ENCODE measurements around the gene NMS. TPM values are rescaled to one million over a fixed set of nuclear protein-coding genes. Genes with fewer than 3 reads are reported as not detected.

Gene NMS
- polyA plus RNA-seq, 2 of the 4 experiments (the other 2 are of a cell fraction): not detected

DNA sequence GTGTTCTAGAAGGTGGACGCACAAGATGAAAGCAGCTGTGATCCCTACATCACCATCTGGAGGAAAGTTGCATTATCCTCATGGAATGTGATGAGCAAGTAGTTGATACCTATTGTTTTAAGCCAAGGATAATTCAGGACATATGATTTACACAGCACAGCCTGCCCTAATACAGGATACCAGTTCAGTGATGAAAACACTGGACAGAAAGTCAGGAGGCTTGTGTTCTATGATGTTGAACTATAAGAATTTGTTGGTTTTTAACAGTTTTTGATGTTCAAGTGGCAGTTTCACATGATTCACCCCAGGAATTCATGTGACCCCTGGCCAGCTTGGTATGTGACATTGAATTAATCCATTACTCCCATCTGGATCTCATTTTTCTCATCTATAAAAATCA, 46.7 kb upstream of the NMS start:
- ATAC-seq (no peak), DNase-seq (ENCODE audit: low read depth in 1 of 2, low spot score in 1 of 2) (no peak), FAIRE-seq (no peak)
- Histone ChIP-seq H3K9me3 (no peaks in the 10 kb centered on the region), H3K4me3 (no peak overlapping the region), H3K4me2 (no peak overlapping the region), H3K27ac (no peak overlapping the region), H3K4me1 (no peaks in the 10 kb centered on the region)
- TF ChIP-seq RNF2 (IDR thresholded peaks at IDR 0.05; ENCODE audit: borderline replicate concordance, low read depth) (no peak), POLR2A (IDR thresholded peaks at IDR 0.05; ENCODE audit: low read length) (no peak), CHD2 (IDR thresholded peaks at IDR 0.05; ENCODE audit: low read length, partially characterized antibody) (no peak), HOXB5 (CRISPR knock-in tag; IDR thresholded peaks at IDR 0.05) (no peak), POLR2AphosphoS2 (conservative IDR thresholded peaks at IDR 0.05; ENCODE audit: low read length) (no peak), MAZ (IDR thresholded peaks at IDR 0.05; ENCODE audit: borderline replicate concordance, low read depth, low read length) (no peak), JUN (IDR thresholded peaks at IDR 0.05) (no peak), EHF (CRISPR knock-in tag; IDR thresholded peaks at IDR 0.05) (no peak), ZFP36 (IDR thresholded peaks at IDR 0.05; ENCODE audit: borderline replicate concordance, partially characterized antibody) (no peak), MAFK (IDR thresholded peaks at IDR 0.05; ENCODE audit: partially characterized antibody) (no peak), RARB (CRISPR knock-in tag; IDR thresholded peaks at IDR 0.05) (no peak), EHMT2 (IDR thresholded peaks at IDR 0.05; ENCODE audit: low read depth) (no peak)
- WGBS (ENCODE audit: missing lambda C conversion rate): 78% methylated on average over 1 of the region's 1 CpG
- ChIA-PET CTCF (no interaction called here), POLR2A (no interaction called here)

DNA sequence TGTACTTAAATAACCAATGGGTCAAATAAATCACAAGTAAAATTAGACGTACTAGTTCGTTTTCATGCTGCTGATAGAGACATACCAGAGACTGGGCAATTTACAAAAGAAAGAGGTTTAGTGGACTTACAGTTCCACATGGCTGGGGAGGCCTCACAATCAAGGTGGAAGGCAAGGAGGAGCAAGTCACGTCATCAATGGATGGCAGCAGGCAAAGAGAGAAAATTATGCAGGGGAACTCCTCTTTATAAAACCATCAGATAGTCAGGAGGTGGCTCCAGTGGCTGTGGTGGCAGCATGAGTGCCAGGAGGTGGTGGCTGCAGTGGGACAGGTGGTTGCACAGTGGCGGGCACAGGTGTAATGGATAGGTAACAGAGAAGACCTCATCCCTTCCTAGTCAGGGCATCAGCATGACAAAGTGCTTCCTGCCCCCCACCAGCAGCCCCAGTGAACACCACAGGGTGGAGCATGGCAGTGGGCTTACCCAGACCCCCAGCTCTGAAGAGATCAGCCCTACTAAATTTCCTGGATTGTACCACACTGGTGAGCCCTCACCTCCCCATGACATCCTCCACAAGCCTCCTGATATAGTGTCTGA, 45.9 kb upstream of the NMS start:
- Histone ChIP-seq H3K4me2 (no peak overlapping the region), H3K9me3 (peaks cover 4% of the 10 kb centered on the region; the same call in 1 of the 3 replicates), H3K4me1 (no peaks in the 10 kb centered on the region), H3K4me3 (no peak overlapping the region), H3K27ac (no peak overlapping the region)
- TF ChIP-seq, protein P1, sequence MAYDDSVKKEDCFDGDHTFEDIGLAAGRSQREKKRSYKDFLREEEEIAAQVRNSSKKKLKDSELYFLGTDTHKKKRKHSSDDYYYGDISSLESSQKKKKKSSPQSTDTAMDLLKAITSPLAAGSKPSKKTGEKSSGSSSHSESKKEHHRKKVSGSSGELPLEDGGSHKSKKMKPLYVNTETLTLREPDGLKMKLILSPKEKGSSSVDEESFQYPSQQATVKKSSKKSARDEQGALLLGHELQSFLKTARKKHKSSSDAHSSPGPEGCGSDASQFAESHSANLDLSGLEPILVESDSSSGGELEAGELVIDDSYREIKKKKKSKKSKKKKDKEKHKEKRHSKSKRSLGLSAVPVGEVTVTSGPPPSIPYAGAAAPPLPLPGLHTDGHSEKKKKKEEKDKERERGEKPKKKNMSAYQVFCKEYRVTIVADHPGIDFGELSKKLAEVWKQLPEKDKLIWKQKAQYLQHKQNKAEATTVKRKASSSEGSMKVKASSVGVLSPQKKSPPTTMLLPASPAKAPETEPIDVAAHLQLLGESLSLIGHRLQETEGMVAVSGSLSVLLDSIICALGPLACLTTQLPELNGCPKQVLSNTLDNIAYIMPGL (CRISPR knock-in tag; IDR thresholded peaks at IDR 0.05; ENCODE audit: borderline replicate concordance): no peak
- ChIA-PET POLR2A (no interaction called here), CTCF (interaction anchor here (0.9 to 2.2 kb wide), 3 partner anchors 17 to 162 kb away, joined by 3 to 11 read pairs (median 4); no protein-coding TSS in a partner anchor)
- DNase-seq (ENCODE audit: low read depth in 1 of 2, low spot score in 1 of 2) (no peak), FAIRE-seq (no peak), ATAC-seq (no peak)
- 39% methylated on average over 4 of the region's 4 CpGs for WGBS (ENCODE audit: missing lambda C conversion rate)

DNA sequence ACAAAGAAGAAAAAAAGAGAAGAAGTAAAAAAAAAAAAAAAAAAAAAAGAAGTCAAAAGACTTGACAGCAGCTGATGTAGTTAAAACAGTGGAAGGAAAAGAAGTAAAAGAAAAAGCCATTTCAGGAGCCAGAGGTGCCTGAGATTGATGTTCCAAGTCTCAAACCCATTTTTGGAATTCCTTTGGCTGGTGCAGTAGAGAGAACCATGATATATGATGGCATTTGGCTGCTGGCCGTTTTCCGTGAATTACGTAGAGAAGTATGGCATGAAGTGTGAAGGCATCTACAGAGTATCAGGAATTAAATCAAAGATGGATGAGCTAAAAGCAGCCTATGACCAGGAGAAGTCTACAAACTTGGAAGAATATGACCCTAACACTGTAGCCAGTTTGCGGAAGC, 45.2 kb upstream of the NMS start:
- ChIA-PET CTCF (interaction anchor here (0.9 to 2.2 kb wide), 3 partner anchors 16 to 163 kb away, joined by 3 to 11 read pairs (median 4); no protein-coding TSS in a partner anchor), POLR2A (no interaction called here)
- DNase-seq (ENCODE audit: low read depth in 1 of 2, low spot score in 1 of 2) (no peak), ATAC-seq (no peak), FAIRE-seq (no peak)
- TF ChIP-seq RNF2 (IDR thresholded peaks at IDR 0.05; ENCODE audit: borderline replicate concordance, low read depth) (no peak), ZNF302 (CRISPR knock-in tag; IDR thresholded peaks at IDR 0.05) (no peak), RARB (CRISPR knock-in tag; IDR thresholded peaks at IDR 0.05) (no peak), HDAC2 (IDR thresholded peaks at IDR 0.05) (no peak)
- Histone ChIP-seq H3K4me1 (no peaks in the 10 kb centered on the region), H3K4me2 (no peak overlapping the region), H3K4me3 (no peak overlapping the region), H3K9me3 (peaks cover 7% of the 10 kb centered on the region; the same call in 1 of the 3 replicates), H3K27ac (no peak overlapping the region)
- WGBS (ENCODE audit: missing lambda C conversion rate): 89% methylated on average over 4 of the region's 4 CpGs

DNA sequence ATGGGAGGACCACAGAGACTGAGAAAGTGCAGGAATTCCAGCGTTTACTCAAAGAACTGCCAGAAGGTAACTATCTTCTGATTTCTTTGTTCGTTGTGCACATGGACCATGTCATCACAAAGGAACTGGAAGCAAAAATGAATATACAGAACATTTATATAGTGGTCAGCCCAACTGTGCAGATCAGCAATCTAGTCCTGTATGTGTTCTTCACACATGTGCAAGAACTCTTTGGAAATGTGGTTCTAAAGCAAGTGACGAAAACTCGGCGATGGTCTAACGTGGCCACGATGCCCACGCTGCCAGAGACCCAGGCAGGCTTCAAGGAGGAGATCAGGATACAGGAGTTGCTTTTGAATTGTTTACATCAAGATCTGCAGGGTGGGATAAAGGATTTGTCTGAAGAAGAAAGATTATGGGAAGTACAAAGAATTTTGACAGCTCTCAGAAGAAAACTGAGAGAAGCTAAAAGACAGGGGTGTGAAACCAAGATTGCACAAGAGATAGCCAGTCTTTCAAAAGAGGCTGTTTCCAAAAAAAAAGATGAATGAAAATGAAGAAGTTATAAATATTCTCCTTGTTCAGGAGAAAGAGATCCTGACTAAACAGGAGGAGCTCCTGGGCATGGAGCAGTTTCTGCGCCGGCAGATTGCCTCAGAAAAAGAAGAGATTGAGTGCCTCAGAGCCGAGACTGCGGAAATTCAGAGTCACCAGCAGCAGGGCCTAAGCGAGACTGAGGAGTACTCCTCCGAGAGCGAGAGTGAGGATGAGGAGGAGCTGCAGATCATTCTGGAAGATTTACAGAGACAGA, 44.5 kb upstream of the NMS start:
- Histone ChIP-seq H3K4me1 (no peaks in the 10 kb centered on the region), H3K27ac (no peak overlapping the region), H3K4me2 (no peak overlapping the region), H3K9me3 (peaks cover 10% of the 10 kb centered on the region; the same call in 2 of the 3 replicates), H3K4me3 (no peak overlapping the region)
- FAIRE-seq (no peak), DNase-seq (ENCODE audit: low read depth in 1 of 2, low spot score in 1 of 2) (no peak), ATAC-seq (no peak)
- ChIA-PET POLR2A (no interaction called here), CTCF (interaction anchor here (1.2 to 2.2 kb wide), 2 partner anchors 160 to 164 kb away, joined by 3 to 11 read pairs; no protein-coding TSS in a partner anchor)
- WGBS (ENCODE audit: missing lambda C conversion rate): 77% methylated on average over 15 of the region's 15 CpGs
- TF ChIP-seq ESRRA (IDR thresholded peaks at IDR 0.05; ENCODE audit: borderline replicate concordance, low read length) (no peak), EP300 (IDR thresholded peaks at IDR 0.05) (no peak)

All from A549 (cell line).